HEK293 (cell line): ENCODE data around the gene MRTFA.

Source experiments
- CTCF ChIA-PET: fragments of 350-600 bp; formaldehyde crosslinking; extraction: SDS; loops from one replicate; lab custom pipeline; 2021; ENCODE audit warnings: antibody characterized with exemption; lab: Yijun Ruan, JAX
- POLR2A ChIA-PET: fragments of 300-600 bp; formaldehyde crosslinking; extraction: SDS; loops from one replicate; lab custom pipeline; 2020; ENCODE audit warnings: antibody characterized with exemption, inconsistent platforms; lab: Yijun Ruan, JAX
- H3K27ac ChIP-seq: fragments of 200-500 bp; sonication (Bioruptor generic); 2 replicates; pipeline ENCODE4 v1.5.1; 2014; ENCODE audit warnings: low read depth, low read length, control low read depth, inconsistent platforms; ENCODE audit errors: extremely low read depth
- H3K36me3 ChIP-seq, 2 experiments: fragments of 200-500 bp in 1 of 2; sonication (Bioruptor generic) in 1 of 2; 1 replicate in 1 of 2; 2 replicates in 1 of 2; pipeline ENCODE4 v1.5.1; 2014 to 2017; ENCODE audit warnings: inconsistent platforms in 2 of 2, low read length in 2 of 2; ENCODE audit not compliant: control insufficient read depth in 2 of 2, insufficient read depth in 1 of 2
- H3K4me1 ChIP-seq: fragments of 200-500 bp; sonication (Bioruptor generic); 2 replicates; pipeline ENCODE4 v1.5.1; 2014; ENCODE audit warnings: mild to moderate bottlenecking, low read length, inconsistent platforms; ENCODE audit not compliant: control insufficient read depth, insufficient read depth
- H3K4me3 ChIP-seq: 2 replicates; pipeline ENCODE4 v1.5.1; 2011; ENCODE audit warnings: low read depth, mild to moderate bottlenecking, control low read depth, low read length, moderate library complexity
- H3K9me3 ChIP-seq: fragments of 200-500 bp; sonication (Bioruptor generic); 2 replicates; pipeline ENCODE4 v1.5.1; 2014; ENCODE audit warnings: low read depth, low read length, inconsistent platforms; ENCODE audit not compliant: control insufficient read depth, insufficient read depth
- GFI1B ChIP-seq: fragments of 450-650 bp; formaldehyde crosslinking; IDR thresholded peaks from 2 replicates; pipeline ENCODE4 v1.5.1; 2016; ENCODE audit warnings: missing biosample characterization, missing genetic modification characterization
- GLI4 ChIP-seq: fragments of 450-650 bp; formaldehyde crosslinking; IDR thresholded peaks from 2 replicates; pipeline ENCODE4 v1.5.1; 2016; ENCODE audit warnings: missing biosample characterization, missing genetic modification characterization
- HOXC10 ChIP-seq: sonication (generic); formaldehyde crosslinking; IDR thresholded peaks from 2 replicates; pipeline ENCODE4 v1.8.1; 2023; ENCODE audit warnings: mild to moderate bottlenecking, missing genetic modification reagents
- SETDB1 ChIP-seq: IDR thresholded peaks from one replicate; pipeline ENCODE4 v1.6.1; 2017; ENCODE audit warnings: mild to moderate bottlenecking, low read length, moderate library complexity, mixed read lengths; ENCODE audit not compliant: insufficient read length
- TCF7L2 ChIP-seq: IDR thresholded peaks from 2 replicates; pipeline ENCODE4 v1.6.1; 2011; ENCODE audit warnings: low read depth, mild to moderate bottlenecking, inconsistent platforms, low read length, moderate library complexity, borderline replicate concordance
- YY2 ChIP-seq: fragments of 450-650 bp; formaldehyde crosslinking; IDR thresholded peaks from 2 replicates; pipeline ENCODE4 v1.5.1; 2016; ENCODE audit warnings: missing biosample characterization, missing genetic modification characterization
- ZBTB7A ChIP-seq: fragments of 450-650 bp; formaldehyde crosslinking; IDR thresholded peaks from 2 replicates; pipeline ENCODE4 v1.5.1; 2016; ENCODE audit warnings: low read depth, missing biosample characterization, missing genetic modification characterization
- ZEB2 ChIP-seq: fragments of 450-650 bp; formaldehyde crosslinking; IDR thresholded peaks from 2 replicates; pipeline ENCODE4 v1.5.1; 2016; ENCODE audit warnings: missing biosample characterization, missing genetic modification characterization
- ZNF157 ChIP-seq: fragments of 450-650 bp; formaldehyde crosslinking; IDR thresholded peaks from 2 replicates; pipeline ENCODE4 v1.5.1; 2016; ENCODE audit warnings: missing biosample characterization, missing genetic modification characterization
- ZNF2 ChIP-seq: fragments of 450-650 bp; formaldehyde crosslinking; IDR thresholded peaks from 2 replicates; pipeline ENCODE4 v1.5.1; 2016; ENCODE audit warnings: missing biosample characterization, missing genetic modification characterization
- ZNF23 ChIP-seq: fragments of 450-650 bp; formaldehyde crosslinking; IDR thresholded peaks from 2 replicates; pipeline ENCODE4 v1.5.1; 2016; ENCODE audit warnings: missing biosample characterization, missing genetic modification characterization, borderline replicate concordance
- ZNF248 ChIP-seq: fragments of 450-650 bp; formaldehyde crosslinking; IDR thresholded peaks from 2 replicates; pipeline ENCODE4 v1.5.1; 2017; ENCODE audit warnings: missing biosample characterization, missing genetic modification characterization
- ZNF404 ChIP-seq: fragments of 450-650 bp; formaldehyde crosslinking; IDR thresholded peaks from 2 replicates; pipeline ENCODE4 v1.5.1; 2017; ENCODE audit warnings: missing biosample characterization, missing genetic modification characterization
- ZNF473 ChIP-seq: fragments of 450-650 bp; formaldehyde crosslinking; IDR thresholded peaks from 2 replicates; pipeline ENCODE4 v1.5.1; 2017; ENCODE audit warnings: missing biosample characterization, missing genetic modification characterization
- ZNF530 ChIP-seq: fragments of 450-650 bp; formaldehyde crosslinking; IDR thresholded peaks from 2 replicates; pipeline ENCODE4 v1.5.1; 2016; ENCODE audit warnings: low read depth, missing biosample characterization, missing genetic modification characterization
- ZNF654 ChIP-seq: fragments of 450-650 bp; formaldehyde crosslinking; IDR thresholded peaks from 2 replicates; pipeline ENCODE4 v1.5.1; 2016; ENCODE audit warnings: low read depth, missing biosample characterization, missing genetic modification characterization
- ZNF660 ChIP-seq: fragments of 450-650 bp; IDR thresholded peaks from 2 replicates; pipeline ENCODE4 v1.5.1; 2018; ENCODE audit warnings: missing biosample characterization, mild to moderate bottlenecking, missing genetic modification characterization
- ZNF677 ChIP-seq: fragments of 450-650 bp; IDR thresholded peaks from 2 replicates; pipeline ENCODE4 v1.5.0; 2018; ENCODE audit warnings: missing biosample characterization, mild to moderate bottlenecking, missing genetic modification characterization, moderate library complexity
- ZNF707 ChIP-seq: fragments of 450-650 bp; formaldehyde crosslinking; IDR thresholded peaks from 2 replicates; pipeline ENCODE4 v1.5.1; 2016; ENCODE audit warnings: missing biosample characterization, missing genetic modification characterization
- ZNF777 ChIP-seq: fragments of 450-650 bp; formaldehyde crosslinking; IDR thresholded peaks from 2 replicates; pipeline ENCODE4 v1.5.1; 2017; ENCODE audit warnings: missing biosample characterization, missing genetic modification characterization, borderline replicate concordance
- ZNF792 ChIP-seq: fragments of 450-650 bp; formaldehyde crosslinking; IDR thresholded peaks from 2 replicates; pipeline ENCODE4 v1.5.1; 2016; ENCODE audit warnings: missing biosample characterization, missing genetic modification characterization
- ZNF830 ChIP-seq: fragments of 450-650 bp; IDR thresholded peaks from 2 replicates; pipeline ENCODE4 v1.5.0; 2018; ENCODE audit warnings: missing biosample characterization, missing genetic modification characterization, low read depth, mild to moderate bottlenecking, moderate library complexity
- TF ChIP-seq, protein P1 (sequence below): fragments of 450-650 bp; formaldehyde crosslinking; IDR thresholded peaks from 2 replicates; pipeline ENCODE4 v1.5.1; 2016; ENCODE audit warnings: missing biosample characterization, missing genetic modification characterization
- TF ChIP-seq, protein P2 (sequence below): fragments of 450-650 bp; formaldehyde crosslinking; IDR thresholded peaks from 2 replicates; pipeline ENCODE4 v1.5.1; 2016; ENCODE audit warnings: missing biosample characterization, missing genetic modification characterization

The MRTFA gene

DNA sequence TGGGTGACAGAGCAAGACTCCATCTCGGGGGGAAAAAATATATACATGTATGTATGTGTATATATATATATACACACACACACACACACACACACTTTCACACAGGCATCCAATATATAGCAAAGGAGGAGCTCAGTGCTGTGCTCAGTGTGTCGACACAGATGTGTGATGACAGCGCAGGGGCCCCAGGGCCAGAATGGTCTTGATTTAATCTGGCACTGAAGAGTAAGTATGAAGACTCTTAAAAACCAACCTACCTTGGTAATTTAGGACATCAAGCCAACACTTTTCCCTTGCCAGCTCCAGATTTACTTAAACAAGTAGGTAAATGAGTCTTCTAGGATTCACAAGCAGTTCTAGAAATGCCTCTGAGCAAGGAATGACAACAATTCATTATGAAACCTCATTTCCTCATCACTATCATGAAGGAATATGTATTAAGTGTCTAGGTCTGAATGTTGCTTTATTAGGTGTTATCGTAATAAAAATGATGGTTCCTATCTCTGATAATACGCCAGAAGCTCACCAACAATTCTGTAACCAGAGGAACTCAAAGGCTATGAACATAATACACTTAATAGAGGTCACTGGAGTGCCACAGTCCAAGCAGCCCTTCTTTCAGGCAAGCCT lies 194.6 kb downstream of the MRTFA start:
- Histone ChIP-seq H3K4me1 (0 out of 2 replicates have a peak, but pooled peaks cover under 1% of the 10 kb centered on the region), H3K9me3 (no peaks in the 10 kb centered on the region), H3K27ac (no peak overlapping the region), H3K4me3 (no peak overlapping the region), H3K36me3 (peaks cover 0 to 4% of the 10 kb centered on the region in 2 experiments; a peak in 1 of 3 replicates)
- CTCF ChIA-PET: interaction anchor here (0.6 to 13.5 kb wide), 7 partner anchors 15 to 395 kb away, joined by 3 to 278 read pairs (median 5); no protein-coding TSS in a partner anchor
- no peak for TF ChIP-seq ZNF2 (tag by site-specific recombination)
- TF ChIP-seq, protein P1, sequence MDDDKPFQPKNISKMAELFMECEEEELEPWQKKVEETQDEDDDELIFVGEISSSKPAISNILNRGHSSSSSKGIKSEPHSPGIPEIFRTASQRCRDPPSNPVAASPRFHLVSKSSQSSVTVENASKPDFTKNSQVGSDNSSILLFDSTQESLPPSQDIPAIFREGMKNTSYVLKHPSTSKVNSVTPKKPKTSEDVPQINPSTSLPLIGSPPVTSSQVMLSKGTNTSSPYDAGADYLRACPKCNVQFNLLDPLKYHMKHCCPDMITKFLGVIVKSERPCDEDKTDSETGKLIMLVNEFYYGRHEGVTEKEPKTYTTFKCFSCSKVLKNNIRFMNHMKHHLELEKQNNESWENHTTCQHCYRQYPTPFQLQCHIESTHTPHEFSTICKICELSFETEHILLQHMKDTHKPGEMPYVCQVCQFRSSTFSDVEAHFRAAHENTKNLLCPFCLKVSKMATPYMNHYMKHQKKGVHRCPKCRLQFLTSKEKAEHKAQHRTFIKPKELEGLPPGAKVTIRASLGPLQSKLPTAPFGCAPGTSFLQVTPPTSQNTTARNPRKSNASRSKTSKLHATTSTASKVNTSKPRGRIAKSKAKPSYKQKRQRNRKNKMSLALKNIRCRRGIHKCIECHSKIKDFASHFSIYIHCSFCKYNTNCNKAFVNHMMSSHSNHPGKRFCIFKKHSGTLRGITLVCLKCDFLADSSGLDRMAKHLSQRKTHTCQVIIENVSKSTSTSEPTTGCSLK (tag by site-specific recombination): no peak
- no peak for TF ChIP-seq ZNF707 (tag by site-specific recombination)
- no peak for TF ChIP-seq GFI1B (tag by site-specific recombination)
- no peak for TF ChIP-seq ZBTB7A (tag by site-specific recombination)
- TF ChIP-seq GLI4 (tag by site-specific recombination): no peak
- no peak for TF ChIP-seq HOXC10 (CRISPR knock-in tag)
- no peak for TF ChIP-seq ZNF777 (tag by site-specific recombination)
- no peak for TF ChIP-seq SETDB1
- TF ChIP-seq ZNF157 (tag by site-specific recombination): no peak
- no peak for TF ChIP-seq ZNF677
- TF ChIP-seq ZNF248 (tag by site-specific recombination): no peak
- TF ChIP-seq ZNF23 (tag by site-specific recombination): no peak
- no peak for TF ChIP-seq ZNF792 (tag by site-specific recombination)
- no peak for TF ChIP-seq ZNF830 (tag by site-specific recombination)
- no peak for TF ChIP-seq ZNF530 (tag by site-specific recombination)
- no peak for TF ChIP-seq ZNF404 (tag by site-specific recombination)
- TF ChIP-seq ZNF473 (tag by site-specific recombination): no peak
- POLR2A ChIA-PET: no interaction called here

DNA sequence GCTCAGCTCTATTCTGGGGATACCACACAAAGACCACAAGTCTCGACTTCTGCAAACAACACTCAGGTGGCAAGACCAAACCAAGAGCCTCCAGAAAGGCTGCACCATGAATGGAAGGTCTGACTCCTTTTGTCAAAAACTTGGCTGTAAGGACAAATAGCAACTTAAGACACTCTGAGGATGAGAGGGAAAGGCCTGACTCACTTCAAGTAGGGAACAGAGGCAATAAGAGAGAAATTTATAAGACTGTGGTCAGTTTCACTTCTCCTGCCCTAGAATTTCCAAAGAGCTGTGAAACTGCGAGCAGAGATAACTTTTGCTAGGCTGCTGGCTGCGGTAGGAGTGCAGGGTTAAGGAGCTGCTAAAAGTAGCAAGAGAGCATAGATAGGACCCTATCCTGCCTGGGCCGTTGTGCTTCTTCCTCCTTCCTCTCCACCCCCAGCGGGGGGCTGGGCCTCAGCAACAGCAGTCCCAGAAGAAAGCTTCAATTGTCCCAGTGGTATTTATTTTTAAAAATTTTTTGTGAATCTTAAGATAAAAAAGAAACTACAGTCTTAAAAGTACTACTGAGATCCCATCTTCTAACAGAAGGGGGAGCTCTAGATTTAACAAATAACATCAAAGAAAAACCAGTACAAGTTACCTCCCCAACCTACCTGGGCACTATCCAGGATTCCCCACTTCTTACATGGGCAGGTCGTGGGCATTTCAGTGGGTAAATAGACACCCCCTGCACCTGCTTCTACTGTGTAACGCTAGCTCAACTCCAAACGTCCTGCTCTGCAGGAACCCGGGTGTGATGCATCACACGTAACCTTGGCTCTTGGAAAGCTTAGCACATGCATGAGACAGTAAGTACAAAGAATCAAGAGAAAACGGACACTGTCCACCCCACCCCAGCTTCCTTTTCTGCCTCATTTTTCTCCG lies 199.8 kb downstream of the MRTFA start:
- no peak overlapping the region for H3K27ac ChIP-seq
- no peaks in the 10 kb centered on the region for H3K9me3 ChIP-seq
- no peaks in the 10 kb centered on the region for H3K4me1 ChIP-seq
- CTCF ChIA-PET: interaction anchor here (0.5 to 13.5 kb wide), 53 partner anchors 9 to 1038 kb away, joined by 3 to 278 read pairs (median 4); partner anchors contain the start of gene MRTFA
- POLR2A ChIA-PET: interaction anchor here (1.0 to 1.6 kb wide), 2 partner anchors 200 to 215 kb away, joined by 4 to 7 read pairs; partner anchors contain the start of gene MRTFA
- TF ChIP-seq TCF7L2 (peak; percentile 28; the same call in 1 of the 2 replicates), YY2 (tag by site-specific recombination) (no peak), ZEB2 (0 out of 2 replicates have a peak, but pooled peaks have one; percentile 25), ZNF660 (tag by site-specific recombination) (peak; percentile 54; the same call in 1 of the 2 replicates), ZNF654 (peak; percentile 65)
- TF ChIP-seq, protein P2, sequence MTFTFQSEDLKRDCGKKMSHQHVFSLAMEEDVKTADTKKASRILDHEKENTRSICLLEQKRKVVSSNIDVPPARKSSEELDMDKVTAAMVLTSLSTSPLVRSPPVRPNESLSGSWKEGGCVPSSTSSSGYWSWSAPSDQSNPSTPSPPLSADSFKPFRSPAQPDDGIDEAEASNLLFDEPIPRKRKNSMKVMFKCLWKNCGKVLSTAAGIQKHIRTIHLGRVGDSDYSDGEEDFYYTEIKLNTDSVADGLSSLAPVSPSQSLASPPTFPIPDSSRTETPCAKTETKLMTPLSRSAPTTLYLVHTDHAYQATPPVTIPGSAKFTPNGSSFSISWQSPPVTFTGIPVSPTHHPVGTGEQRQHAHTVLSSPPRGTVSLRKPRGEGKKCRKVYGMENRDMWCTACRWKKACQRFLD: no peak
- H3K36me3 ChIP-seq: peaks cover 0 to 11% of the 10 kb centered on the region in 2 experiments; a peak in 1 of 3 replicates
- H3K4me3 ChIP-seq: no peak overlapping the region
